IMR-90 (cell line): ENCODE results near the gene RHOF. TPM values are rescaled to one million over a fixed set of nuclear protein-coding genes. Genes with fewer than 3 reads are reported as not detected.
"Not testable (repeated sequence)": the region's sequence is repeated elsewhere in the genome, so short reads cannot be mapped to it uniquely, and the experiment has no call there.

ENCODE experiments used
- ATAC-seq: fragments of 200-7000 bp; cut with Tn5 transposase; 2 replicates; pipeline ENCODE4 v1.9.1; 2020; ENCODE audit warnings: low read depth, mild to moderate bottlenecking, moderate library complexity
- BruUV-seq: library from RNA; stranded (reverse); fragments of 400-500 nt; replicated peaks from 2 replicates; lab custom pipeline; 2021; lab: Mats Ljungman, UMichigan
- CTCF ChIA-PET: fragments of 300-600 bp; formaldehyde crosslinking; extraction: SDS; loops from one replicate; lab custom pipeline; 2021; ENCODE audit warnings: antibody characterized with exemption; lab: Yijun Ruan, JAX
- POLR2A ChIA-PET: fragments of 300-600 bp; sonication (Branson Sonifier 250); formaldehyde crosslinking; loops from one replicate; lab custom pipeline; 2022; ENCODE audit warnings: antibody characterized with exemption; ENCODE audit not compliant: unreplicated experiment; lab: Charles Lee
- DNase-seq: peaks from one replicate; pipeline ENCODE4 v3.0.0; 2013
- H2AFZ ChIP-seq: replicated peaks from 2 replicates; pipeline ENCODE3; 2013; ENCODE audit warnings: low read length, mild to moderate bottlenecking; ENCODE audit not compliant: poor library complexity
- H2AK5ac ChIP-seq: 2 replicates; pipeline ENCODE4 v1.6.1; 2013; ENCODE audit warnings: low read depth, low read length, inconsistent platforms
- H2AK9ac ChIP-seq: replicated peaks from 2 replicates; pipeline ENCODE3; 2013; ENCODE audit warnings: mild to moderate bottlenecking, low read depth, low read length, moderate library complexity; ENCODE audit not compliant: poor library complexity
- H2BK120ac ChIP-seq: 2 replicates; pipeline ENCODE4 v1.6.1; 2013; ENCODE audit warnings: low read depth, low read length, inconsistent platforms
- H2BK15ac ChIP-seq: 3 replicates; pipeline ENCODE4 v1.6.1; 2013; ENCODE audit warnings: low read depth, low read length, inconsistent platforms
- H2BK20ac ChIP-seq: 2 replicates; pipeline ENCODE4 v1.6.1; 2013; ENCODE audit warnings: low read depth, mild to moderate bottlenecking, inconsistent platforms, low read length, moderate library complexity
- H2BK5ac ChIP-seq: 2 replicates; pipeline ENCODE4 v1.6.1; 2013; ENCODE audit warnings: mild to moderate bottlenecking, low read depth, low read length, inconsistent platforms; ENCODE audit not compliant: poor library complexity, severe bottlenecking
- H3K14ac ChIP-seq: replicated peaks from 2 replicates; pipeline ENCODE4 v1.6.1; 2013; ENCODE audit warnings: low read depth, low read length, inconsistent platforms
- H3K18ac ChIP-seq: 2 replicates; pipeline ENCODE4 v1.6.1; 2013; ENCODE audit warnings: low read depth, low read length, control low read depth
- H3K23ac ChIP-seq: 2 replicates; pipeline ENCODE4 v1.6.1; 2013; ENCODE audit warnings: low read depth, low read length, inconsistent platforms
- H3K27ac ChIP-seq: 2 replicates; pipeline ENCODE4 v1.5.1; 2013; ENCODE audit warnings: mild to moderate bottlenecking, control low read depth, low read length; ENCODE audit not compliant: insufficient read depth
- H3K27me3 ChIP-seq: 2 replicates; pipeline ENCODE4 v1.6.1; 2013; ENCODE audit warnings: low read length; ENCODE audit not compliant: control insufficient read depth, insufficient read depth
- H3K36me3 ChIP-seq: 2 replicates; pipeline ENCODE4 v1.6.1; 2013; ENCODE audit warnings: low read length, mixed read lengths; ENCODE audit not compliant: control insufficient read depth, insufficient read depth
- H3K4ac ChIP-seq: 2 replicates; pipeline ENCODE4 v1.6.1; 2013; ENCODE audit warnings: low read depth, low read length, inconsistent platforms
- H3K4me1 ChIP-seq: 2 replicates; pipeline ENCODE4 v1.6.1; 2013; ENCODE audit warnings: low read length, mixed read lengths; ENCODE audit not compliant: control insufficient read depth, insufficient read depth
- H3K4me2 ChIP-seq: 2 replicates; pipeline ENCODE4 v1.6.1; 2013; ENCODE audit warnings: low read depth, mild to moderate bottlenecking, control low read depth, low read length, moderate library complexity
- H3K4me3 ChIP-seq: 2 replicates; pipeline ENCODE4 v1.5.1; 2013; ENCODE audit warnings: low read depth, mild to moderate bottlenecking, control low read depth, low read length, moderate library complexity; ENCODE audit not compliant: insufficient read depth
- H3K56ac ChIP-seq: 2 replicates; pipeline ENCODE4 v1.6.1; 2013; ENCODE audit warnings: low read length, inconsistent platforms; ENCODE audit not compliant: insufficient read depth; ENCODE audit errors: extremely low read depth
- H3K79me1 ChIP-seq, 2 experiments: 2 replicates each; pipeline ENCODE4 v1.6.1; 2013; ENCODE audit warnings: low read length in 2 of 2, inconsistent platforms in 1 of 2, low read depth in 1 of 2
- H3K9ac ChIP-seq: 2 replicates; pipeline ENCODE4 v1.6.1; 2013; ENCODE audit warnings: low read depth, low read length, control low read depth
- H3K9me1 ChIP-seq: 2 replicates; pipeline ENCODE4 v1.6.1; 2013; ENCODE audit warnings: low read length, inconsistent platforms; ENCODE audit not compliant: insufficient read depth
- H3K9me3 ChIP-seq: 2 replicates; pipeline ENCODE4 v1.6.1; 2013; ENCODE audit warnings: low read length; ENCODE audit not compliant: control insufficient read depth, insufficient read depth
- H4K20me1 ChIP-seq: 2 replicates; pipeline ENCODE4 v1.6.1; 2013; ENCODE audit warnings: low read length, inconsistent platforms; ENCODE audit not compliant: insufficient read depth
- H4K5ac ChIP-seq: 2 replicates; pipeline ENCODE4 v1.6.1; 2013; ENCODE audit warnings: mild to moderate bottlenecking, low read depth, low read length, control low read depth
- H4K8ac ChIP-seq, 2 experiments: 2 replicates each; pipeline ENCODE4 v1.6.1; 2013; ENCODE audit warnings: low read depth in 2 of 2, low read length in 2 of 2, control low read depth in 1 of 2, inconsistent platforms in 1 of 2
- H4K91ac ChIP-seq: 2 replicates; pipeline ENCODE4 v1.6.1; 2013; ENCODE audit warnings: low read depth, low read length, inconsistent platforms; ENCODE audit not compliant: insufficient read depth
- WGBS, 2 experiments: methylation state at CpG; one replicate each; pipeline versions ENCODE4 v1.1.5 to v1.1.7; 2013; ENCODE audit warnings: missing lambda C conversion rate in 2 of 2; ENCODE audit not compliant: insufficient read length in 1 of 2; ENCODE audit errors: extremely low coverage in 2 of 2; 5-methylcytosine and 5-hydroxymethylcytosine counted together
- dilution Hi-C: fragments of 300-500 bp; cut with HindIII; formaldehyde crosslinking; loops from one replicate; pipeline ENCODE4 v1.14.3; 2018; ENCODE audit warnings: low sequenced_read_pairs; ENCODE audit not compliant: unreplicated experiment
- in situ Hi-C: fragments of 300-500 bp; cut with MboI; formaldehyde crosslinking; loops from 3 replicates; pipeline ENCODE4 v1.14.3; 2019; ENCODE audit warnings: low sequenced_read_pairs, inconsistent platforms, mixed read lengths
- intact Hi-C: fragments of 100-400 bp; cut with micrococcal nuclease; formaldehyde crosslinking; loops from 2 replicates; pipeline ENCODE4 v1.10.0; 2022
- polyA plus RNA-seq, 3 experiments: library from polyadenylated mRNA; depleted of rRNA; stranded (reverse); fragments of >200 nt; gene quantifications; 2 replicates each; pipeline ENCODE4 v1.2.3, GENCODE V29; 2012; ENCODE audit warnings: low replicate concordance in 1 of 3
- total RNA-seq: library from RNA; depleted of rRNA; stranded (reverse); fragments of >200 nt; gene quantifications from 2 replicates; pipeline ENCODE4 v1.2.3, GENCODE V29; 2012

The RHOF gene
- total and polyA plus RNA-seq, 2 of the 4 experiments (the other 2 are of a cell fraction), result 3.0 to 5.1 TPM

GRCh38 chr12:121790785-121791184, 2.7 kb downstream of the RHOF start:
- H2BK20ac ChIP-seq, H4K8ac ChIP-seq, H2BK5ac ChIP-seq, BruUV-seq, H2AK5ac ChIP-seq, H4K5ac ChIP-seq, H3K4me2 ChIP-seq, H3K9me1 ChIP-seq, in situ Hi-C loops, H3K23ac ChIP-seq, H2AFZ ChIP-seq, ATAC-seq, DNase-seq, H3K18ac ChIP-seq, H3K9me3 ChIP-seq, H3K27me3 ChIP-seq, H3K56ac ChIP-seq, H3K14ac ChIP-seq, H2BK120ac ChIP-seq, dilution Hi-C loops, CTCF ChIA-PET, H2BK15ac ChIP-seq, H2AK9ac ChIP-seq, H3K27ac ChIP-seq, POLR2A ChIA-PET, H3K4ac ChIP-seq, H3K4me3 ChIP-seq, H3K36me3 ChIP-seq, H3K4me1 ChIP-seq, H4K91ac ChIP-seq, H3K9ac ChIP-seq: not testable (repeated sequence)
- Histone ChIP-seq H3K79me1 (peaks cover 0 to 18% of the 10 kb centered on the region in 2 experiments; a peak in 2 of 4 replicates), H4K20me1 (peaks cover 11% of the 10 kb centered on the region; the same call in 1 of the 2 replicates)
- intact Hi-C loops, result loop anchor here (5.0 to 10.0 kb wide), 2 partner anchors 78 to 236 kb away; partner anchors contain the start of gene TMEM120B
- WGBS, 2 experiments, result no CpG with 5 or more reads among the region's 8 CpGs
